SKM-1 (cell line): ENCODE measurements around the gene OR56A5.
"Not testable (repeated sequence)": the region's sequence is repeated elsewhere in the genome, so short reads cannot be mapped to it uniquely, and the experiment has no call there.

Experiments
- DNase-seq: peaks from one replicate; lab custom pipeline; 2025; ENCODE audit not compliant: unreplicated experiment; lab: John Stamatoyannopoulos, UW

OR56A5 gene, protein sequence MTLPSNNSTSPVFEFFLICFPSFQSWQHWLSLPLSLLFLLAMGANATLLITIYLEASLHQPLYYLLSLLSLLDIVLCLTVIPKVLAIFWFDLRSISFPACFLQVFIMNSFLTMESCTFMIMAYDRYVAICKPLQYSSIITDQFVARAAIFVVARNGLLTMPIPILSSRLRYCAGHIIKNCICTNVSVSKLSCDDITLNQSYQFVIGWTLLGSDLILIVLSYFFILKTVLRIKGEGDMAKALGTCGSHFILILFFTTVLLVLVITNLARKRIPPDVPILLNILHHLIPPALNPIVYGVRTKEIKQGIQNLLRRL

DNA sequence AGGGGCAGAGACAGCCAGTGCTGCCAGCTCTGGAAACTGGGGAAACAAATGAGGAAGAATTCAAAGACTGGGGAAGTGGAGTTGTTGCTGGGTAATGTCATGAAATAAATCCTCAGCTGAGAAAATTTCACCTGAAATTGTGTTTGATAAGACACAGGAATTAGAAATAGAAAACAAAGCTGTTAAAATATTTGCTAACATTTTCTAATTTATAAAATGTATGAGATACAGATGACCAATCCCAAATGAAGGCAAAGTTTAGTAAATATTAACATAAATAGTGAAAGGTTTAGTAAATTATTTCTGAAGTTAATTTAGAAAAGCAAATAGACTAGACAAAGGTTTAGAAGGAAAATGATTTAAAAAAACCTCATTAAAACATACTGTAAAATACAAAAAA lies at the start of gene OR56A5:
OR56A5 (minus strand) TSS at position 101 of the 400 bp plus-strand sequence; CDS start at position 101, 0 bp downstream.
- DNase-seq = no peak

DNA sequence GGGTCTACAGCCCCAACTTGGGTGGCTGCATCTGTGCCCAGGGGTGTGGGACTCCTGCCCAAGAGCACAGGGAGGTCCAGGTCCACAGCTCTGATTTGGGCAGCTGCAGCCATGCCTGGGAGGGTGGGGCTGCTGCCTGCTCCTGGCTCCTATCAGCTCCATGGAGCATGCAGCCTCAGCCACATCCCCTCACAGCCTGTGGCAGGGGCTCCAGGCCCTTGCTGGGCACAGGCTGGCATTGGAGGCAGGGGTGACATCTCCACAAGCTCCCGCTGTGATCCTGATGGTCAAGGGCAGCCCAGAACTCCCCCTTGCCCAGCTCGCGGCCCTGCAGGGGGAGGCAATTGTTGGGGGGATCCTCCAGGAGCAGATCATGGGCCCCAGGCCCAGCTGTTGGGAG lies 44.7 kb upstream of the OR56A5 start:
- no peak for DNase-seq

DNA sequence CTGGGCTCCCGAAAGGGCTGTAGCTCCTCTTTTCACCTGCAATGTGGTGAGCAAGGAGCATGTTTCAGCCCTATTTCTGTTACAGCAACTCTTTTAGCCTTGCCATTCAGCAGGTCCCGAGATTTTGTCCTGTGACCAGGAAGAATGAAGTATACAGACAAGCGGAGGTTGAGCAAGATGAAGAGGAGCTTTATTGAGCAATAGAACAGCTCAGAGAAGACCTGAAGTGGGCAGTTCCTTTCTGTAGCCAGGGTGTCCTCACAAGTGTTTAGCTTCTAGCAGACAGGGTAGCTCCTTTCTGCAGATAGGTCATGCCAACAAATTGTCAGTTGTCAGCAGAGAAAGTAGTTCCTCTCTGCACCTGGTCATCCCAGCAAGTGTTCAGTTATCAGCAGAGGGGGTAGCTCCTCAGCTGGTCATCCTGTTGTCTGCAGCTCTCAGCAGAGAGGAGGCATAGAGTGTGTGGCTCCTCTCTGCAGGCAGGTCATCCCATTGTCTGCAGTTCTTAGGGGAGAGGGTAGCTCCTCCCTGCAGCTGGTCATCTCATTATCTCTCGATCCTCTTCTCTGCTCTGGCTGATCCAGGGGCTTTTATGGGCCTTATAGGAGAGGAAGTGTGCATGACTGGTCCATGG lies 43.9 kb upstream of the OR56A5 start:
- DNase-seq = peak; percentile 10

DNA sequence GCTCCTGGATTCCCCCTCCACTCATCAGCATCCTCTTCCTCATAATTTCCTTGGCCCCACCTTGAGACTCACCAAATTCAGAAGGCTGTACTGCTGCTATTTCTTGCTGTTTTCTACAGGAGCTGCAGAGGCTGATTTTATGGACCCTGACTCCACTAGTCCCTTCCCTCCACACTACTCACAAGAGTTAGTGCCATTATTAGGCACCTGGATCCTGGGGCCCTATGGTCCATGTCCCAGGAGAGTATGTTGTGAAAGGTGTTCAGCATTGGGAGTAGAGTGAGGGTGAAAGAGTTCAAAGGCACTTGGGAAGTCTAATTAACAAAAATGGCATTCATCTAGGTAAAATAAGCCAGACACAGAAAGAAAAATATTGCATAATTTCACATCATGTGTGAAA lies 38.6 kb upstream of the OR56A5 start, which contains the start of gene OR56A4:
OR56A4 (minus strand) TSS at position 101 of the 400 bp plus-strand sequence. CDS start 3,954 bp downstream, outside the sequence.
- no peak for DNase-seq

DNA sequence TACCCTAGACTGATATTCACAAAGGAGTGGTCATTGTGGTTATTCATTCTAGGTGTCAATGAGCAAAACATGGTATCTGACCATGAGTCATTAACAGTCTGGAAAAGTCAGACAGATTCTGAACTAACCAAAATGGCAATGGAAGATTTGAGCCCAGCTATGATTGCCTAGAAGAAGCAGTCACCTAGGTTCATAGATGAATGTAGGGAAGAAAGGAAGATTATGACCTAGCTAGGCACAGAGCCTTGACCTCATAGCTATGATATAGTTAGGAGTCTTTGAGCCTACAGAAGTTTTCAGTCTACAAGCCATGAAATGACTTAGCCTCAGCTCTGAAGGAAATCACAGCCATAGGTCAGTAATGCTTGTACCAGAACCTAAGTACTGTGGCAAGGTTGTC lies 38.1 kb upstream of the OR56A5 start:
- DNase-seq = no peak

DNA sequence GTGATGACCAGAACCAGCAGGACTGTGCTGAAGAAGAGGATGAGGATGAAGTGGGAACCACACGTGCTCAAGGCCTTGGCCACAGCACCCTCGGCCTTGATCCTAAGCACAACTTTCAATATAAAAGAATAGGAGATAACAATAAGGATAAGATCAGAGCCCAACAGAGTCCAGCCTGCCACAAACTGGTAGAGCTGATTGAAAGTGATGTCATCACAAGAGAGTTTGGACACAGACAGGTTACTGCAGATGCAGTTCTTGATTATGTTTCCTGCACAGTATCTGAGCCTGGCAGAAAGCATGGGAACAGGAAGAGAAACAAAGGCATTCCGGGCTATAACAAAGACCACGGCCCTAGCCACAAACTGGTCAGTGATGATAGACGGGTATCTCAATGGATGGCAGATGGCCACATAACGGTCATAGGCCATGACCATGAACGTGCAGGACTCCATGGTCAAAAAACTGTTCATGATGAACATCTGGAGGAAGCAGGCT lies 34.0 kb upstream of the OR56A5 start:
- no peak for DNase-seq

DNA sequence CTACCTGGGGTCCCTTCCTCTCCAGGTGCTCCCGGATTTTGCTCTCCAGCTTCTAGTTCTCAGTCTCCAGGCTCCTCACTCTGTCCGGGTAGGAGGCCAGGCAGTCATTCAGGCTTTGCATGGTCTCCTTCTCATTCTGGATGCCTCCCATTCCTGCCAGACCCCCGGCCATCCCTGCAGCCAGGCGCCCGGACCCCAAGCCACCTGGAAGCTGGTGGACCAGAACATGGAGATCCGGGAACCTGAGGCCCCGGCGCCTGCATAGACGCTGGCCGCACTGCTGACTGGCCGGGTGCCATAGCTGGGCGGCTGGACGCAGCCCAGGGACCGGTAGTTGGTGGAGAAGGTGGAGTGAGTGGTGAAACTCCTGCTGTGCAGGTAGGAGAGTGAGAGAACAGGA lies 26.5 kb upstream of the OR56A5 start:
- no peak for DNase-seq

DNA sequence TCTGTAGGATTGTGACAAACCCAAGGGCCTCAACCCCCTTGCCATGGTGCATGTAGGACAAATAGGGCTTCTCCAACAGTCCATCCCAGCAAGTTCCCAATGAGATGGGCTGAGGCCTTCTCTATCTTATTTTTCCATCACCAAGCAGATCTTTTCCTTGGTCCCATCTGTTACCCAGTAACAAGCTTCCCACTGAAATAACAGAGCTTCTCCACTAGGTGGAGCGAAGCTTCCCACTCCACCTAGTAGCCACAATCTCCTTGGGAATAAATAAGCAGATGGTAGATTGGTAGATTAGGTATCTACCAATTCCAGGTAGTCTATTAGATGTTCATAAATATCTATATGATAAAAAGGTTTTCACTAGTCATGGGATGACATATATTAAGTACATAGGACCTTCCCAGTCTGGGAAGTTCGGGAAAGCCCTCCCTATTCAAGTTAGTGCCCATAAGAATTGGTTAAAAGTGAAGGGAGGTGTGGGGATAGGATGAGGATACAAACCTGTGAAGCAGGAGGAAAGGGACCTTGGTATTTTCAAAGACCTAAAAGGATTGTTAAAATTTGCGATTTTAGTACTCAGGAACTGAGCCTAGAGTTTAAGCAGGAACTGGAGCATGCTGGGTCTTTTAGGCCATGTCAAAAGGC lies 24.4 kb upstream of the OR56A5 start:
- DNase-seq = peak; percentile 35

DNA sequence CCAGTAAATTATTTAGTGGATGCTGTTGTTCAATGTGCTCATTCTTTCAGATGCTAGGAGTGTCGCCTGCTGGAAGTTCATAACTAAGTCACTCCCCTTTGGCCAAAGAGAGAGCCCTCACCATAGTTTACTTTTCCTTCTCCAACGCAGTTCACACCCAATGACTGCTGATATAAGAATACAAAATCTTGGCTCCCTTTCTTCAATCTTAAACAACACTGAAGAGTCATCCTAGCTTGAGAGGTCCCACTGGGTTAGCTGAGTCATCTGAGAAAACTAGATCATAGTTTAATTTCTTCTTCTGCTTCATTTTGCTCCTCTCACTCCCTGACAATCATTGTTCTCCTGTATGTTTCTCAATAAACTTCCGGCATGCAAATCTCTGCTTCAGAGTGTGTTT lies 23.9 kb upstream of the OR56A5 start:
- no peak for DNase-seq

DNA sequence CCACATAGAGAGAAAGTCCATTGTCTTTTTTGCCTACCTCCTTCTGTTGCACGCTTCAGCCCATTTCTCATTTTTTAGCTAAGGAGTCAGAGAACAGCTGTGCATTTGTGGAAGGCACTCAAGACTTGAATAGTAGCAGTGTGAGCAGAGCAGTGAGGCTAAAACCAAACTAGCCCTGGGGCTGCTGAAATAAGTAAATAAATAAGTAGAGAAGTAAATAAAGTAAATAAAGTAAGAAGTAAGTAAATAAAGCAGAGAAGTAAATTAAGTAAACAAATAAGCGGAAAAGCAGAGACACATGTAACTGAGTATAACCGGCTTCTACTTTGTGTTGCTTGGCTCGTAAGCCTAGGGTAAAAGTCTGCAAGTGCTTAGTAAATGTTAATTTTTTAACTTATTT lies 20.9 kb upstream of the OR56A5 start:
- DNase-seq = no peak

DNA sequence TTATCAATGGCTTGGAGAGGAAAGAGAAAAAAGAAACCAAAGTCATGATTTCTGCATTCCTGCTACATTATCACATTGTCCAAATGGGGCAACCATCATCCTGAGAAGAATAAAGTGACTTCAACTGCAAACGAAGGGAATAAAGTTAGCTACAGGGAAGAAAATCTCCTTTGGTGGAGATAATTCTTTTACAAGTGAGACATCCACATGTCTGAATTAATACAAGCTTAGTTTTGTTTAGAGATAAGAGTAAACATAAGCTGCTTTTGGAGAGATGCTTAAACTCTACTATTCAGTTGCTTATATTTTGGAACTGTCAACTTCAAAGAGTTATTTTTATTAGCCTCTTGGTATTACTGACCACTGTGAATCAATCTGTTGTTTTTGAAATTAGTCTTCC lies 18.6 kb upstream of the OR56A5 start, which contains the start of gene OR52L1:
OR52L1 (minus strand) TSS at position 101 of the 400 bp plus-strand sequence; CDS start at position 46, 55 bp downstream.
- no peak for DNase-seq

DNA sequence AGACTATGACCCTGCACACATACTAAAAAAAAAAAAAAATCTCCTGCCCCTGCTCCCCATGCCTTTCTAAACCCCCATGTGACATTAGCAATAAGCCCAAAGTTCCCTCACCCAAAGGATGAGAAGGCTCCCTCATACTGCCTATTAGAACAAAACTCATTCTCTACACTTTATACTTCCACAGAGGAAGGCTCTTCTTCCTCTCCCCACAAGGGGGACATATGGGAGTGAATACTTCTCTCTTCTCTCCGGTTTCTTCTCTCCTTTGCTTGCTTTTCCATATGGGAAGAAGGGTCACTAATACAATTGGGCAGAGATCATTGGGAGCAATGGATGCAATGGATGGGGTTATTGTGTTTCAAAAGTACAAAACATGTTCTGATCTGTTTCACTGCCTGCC lies 15.1 kb upstream of the OR56A5 start:
- DNase-seq = no peak

DNA sequence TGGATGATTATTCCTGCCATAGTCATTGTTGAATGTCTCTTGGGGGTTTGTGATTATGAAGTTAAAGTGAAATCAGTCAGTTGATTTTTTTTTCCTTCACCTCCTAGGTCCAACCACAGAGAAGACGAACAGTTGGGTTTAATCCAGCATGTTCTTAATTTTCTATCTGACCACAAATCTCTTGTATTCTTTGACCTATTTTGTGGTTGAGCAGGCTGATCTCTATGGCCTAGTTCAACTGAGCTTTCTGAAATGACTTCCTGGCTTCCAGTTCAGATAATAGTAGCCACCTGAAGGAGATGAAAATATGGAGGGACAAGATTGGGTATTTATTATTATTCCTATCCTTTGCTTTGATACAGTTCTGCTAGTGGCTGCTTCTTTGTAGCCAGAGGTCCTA lies 5.2 kb upstream of the OR56A5 start:
- no peak for DNase-seq

DNA sequence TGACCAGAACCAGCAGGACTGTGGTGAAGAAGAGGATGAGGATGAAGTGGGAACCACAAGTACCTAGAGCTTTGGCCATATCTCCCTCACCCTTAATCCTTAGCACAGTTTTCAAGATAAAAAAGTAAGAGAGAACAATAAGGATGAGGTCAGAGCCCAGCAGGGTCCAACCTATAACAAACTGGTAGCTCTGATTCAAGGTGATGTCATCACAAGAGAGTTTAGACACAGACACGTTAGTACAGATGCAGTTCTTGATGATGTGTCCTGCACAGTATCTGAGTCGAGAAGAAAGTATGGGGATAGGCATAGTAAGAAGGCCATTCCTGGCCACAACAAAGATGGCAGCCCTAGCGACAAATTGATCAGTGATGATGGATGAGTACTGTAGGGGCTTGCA lies 586 bp downstream of the OR56A5 start:
- no peak for DNase-seq

DNA sequence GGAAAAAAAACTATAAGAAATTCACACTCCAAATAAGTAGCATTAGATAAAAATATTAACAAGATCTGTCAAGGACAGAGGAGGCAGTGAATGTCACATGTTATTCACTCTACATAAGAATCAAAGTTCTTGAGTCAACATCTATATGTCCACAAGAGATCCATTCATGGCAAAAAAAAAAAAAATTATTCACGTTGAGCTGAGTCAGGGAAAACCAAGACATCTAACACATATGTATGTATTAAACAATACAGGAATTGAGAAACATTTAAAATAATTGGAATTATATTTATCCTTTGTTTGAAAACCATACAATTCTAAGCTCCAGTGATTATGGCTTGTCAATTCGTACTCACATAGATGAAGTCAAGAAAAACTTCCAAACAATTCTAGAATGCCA lies 1.3 kb downstream of the OR56A5 start:
- no peak for DNase-seq

DNA sequence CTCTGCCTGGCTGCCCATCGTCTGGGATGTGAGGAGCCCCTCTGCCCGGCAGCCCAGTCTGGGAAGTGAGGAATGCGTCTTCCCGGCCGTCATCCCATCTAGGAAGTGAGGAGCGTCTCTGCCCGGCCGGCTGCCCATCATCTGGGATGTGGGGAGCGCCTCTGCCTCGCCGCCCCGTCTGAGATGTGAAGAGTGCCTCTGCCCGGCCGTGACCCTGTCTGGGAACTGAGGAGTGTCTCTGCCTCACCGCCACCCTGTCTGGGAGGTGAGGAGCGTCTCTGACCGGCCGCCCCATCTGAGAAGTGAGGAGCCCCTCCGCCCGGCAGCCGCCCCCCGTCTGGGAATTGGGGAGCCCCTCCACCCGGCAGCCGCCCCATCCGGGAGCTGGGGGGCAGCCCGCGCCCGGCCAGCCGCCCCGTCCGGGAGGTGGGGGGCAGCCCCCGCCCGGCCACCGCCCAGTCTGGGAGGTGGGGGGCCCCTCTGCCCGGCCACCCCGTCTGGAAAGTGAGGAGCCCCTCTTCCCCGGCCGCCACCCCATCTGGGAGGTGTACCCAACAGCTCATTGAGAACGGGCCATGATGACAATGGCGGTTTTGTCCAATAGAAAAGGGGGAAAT lies 7.5 kb downstream of the OR56A5 start:
- DNase-seq = not testable (repeated sequence)

DNA sequence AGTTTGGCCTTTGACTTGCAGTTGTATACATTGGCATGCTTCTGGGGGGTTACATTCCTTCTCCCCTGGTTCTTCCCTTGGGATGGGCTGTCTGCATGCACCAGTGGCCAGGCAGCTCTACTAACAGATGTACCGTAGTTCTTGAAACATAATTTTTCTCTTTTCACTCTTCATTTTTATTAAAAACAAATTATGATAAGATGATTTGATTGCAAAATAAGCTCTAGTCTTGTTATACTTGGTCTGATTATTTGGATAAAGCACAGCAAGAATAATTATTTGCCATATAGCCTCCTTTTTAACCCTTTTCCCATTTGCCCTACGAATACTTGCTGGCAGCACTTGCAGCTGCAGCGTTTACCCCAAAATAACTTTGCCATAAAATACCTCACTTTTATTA lies 12.7 kb downstream of the OR56A5 start:
- no peak for DNase-seq

DNA sequence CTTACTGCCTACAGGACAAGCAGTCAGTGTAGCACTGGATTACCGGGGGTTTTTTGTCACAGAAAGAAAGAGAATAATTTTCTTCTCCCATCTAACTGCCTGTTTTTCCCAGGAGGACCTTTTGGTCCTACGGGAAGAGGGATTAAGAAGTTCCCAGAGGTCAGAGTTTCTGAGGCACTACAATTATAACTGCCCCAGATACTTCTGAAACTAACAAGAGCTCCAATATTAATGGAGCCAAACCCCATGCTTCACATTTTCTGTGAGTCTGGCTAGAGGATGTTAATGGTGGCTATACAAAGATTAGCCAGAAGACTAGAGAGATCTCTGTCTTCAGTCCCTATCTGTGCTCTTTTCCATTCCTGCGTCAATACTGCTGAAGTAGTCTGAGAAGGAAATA lies 26.3 kb downstream of the OR56A5 start, which contains the start of gene OR56A3:
OR56A3 (plus strand) TSS at position 301 of the 400 bp plus-strand sequence. CDS start 5,096 bp downstream, outside the sequence.
- DNase-seq = no peak

DNA sequence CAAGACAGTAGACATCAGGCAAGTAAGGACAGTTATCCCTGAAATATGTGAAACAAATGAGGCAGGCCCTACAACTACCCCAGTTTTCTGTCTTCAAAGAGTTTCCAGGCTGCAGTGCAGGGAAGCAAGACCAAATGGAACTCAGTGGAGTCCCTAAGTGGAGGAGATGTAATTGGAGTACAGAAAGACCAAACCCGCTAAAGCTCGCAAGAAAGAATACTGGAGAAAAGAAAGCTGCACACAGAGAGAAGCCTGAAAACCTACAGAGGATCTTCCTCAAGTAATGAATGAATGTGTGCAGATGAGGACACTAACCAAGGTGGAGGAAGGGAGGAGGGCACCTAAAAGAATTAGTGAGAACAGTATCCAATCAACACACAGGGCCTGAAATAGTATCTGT lies 27.5 kb downstream of the OR56A5 start:
- no peak for DNase-seq

DNA sequence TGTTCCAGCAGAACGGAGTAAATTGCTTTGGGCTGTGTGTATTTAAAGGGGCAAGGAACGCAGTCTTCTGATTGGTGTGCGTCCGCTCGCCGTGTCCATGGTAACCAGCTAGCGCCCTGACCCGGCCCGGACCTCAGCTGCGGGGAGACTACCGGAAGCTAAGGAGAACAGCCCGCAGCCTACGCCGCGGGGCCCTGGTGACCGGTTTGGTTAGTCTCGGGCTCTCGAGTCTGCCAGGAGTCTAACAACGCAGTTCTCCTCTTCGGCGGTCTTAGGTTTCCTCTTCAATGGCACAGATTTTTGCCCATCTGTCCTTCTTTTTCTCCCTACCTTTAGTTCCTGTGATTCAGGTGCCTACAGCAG lies 29.7 kb downstream of the OR56A5 start:
- DNase-seq = no peak

DNA sequence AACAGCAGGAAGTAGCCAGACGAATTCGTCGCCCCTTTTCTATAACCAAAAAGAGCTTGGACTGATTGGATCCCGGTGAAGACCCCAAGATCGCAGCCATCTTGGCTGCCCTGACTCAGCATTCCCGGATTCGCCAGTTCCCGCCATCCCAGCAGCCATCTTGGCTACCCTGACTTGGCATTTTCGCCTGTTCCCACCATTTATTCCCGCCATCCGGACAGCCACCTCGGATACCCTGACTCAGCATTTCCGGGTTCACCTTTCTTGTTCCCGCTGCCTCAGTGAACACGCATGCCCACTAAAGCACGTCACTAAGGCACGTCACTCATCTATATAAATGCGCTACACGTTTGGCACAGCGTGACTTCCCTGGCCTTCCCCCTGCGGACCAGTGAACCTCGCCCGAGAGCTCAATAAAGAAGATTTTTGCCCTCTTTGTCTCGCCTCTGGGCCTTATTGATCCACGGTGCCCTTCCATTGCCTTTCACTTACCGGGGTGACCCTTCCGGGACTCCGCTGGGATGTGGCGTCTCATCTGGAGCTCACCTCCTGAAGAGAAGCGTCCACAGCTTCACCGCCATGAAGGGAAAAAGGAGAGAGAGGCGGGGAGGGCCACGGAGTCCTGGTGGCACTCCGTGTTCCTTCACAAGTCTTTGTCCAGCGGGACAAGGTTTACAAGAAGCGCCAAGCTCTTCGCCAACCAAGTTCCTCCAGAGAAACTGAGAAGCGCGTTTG lies 30.3 kb downstream of the OR56A5 start:
- DNase-seq = no peak
